CD4-positive, alpha-beta T cell (primary cell): ENCODE measurements around the gene CABP4. TPM values are rescaled to one million over a fixed set of nuclear protein-coding genes. Genes with fewer than 3 reads are reported as not detected.

Experiments used
- ATAC-seq: fragments of 200-7000 bp; cut with Tn5 transposase; one replicate; pipeline ENCODE4 v1.10.0; 2022; ENCODE audit warnings: mild to moderate bottlenecking; ENCODE audit not compliant: poor library complexity
- CTCF ChIA-PET: fragments of 350-600 bp; sonication (Branson Sonifier 250); formaldehyde crosslinking; loops from one replicate; lab custom pipeline; 2021; ENCODE audit warnings: antibody characterized with exemption, inconsistent platforms; lab: Charles Lee
- POLR2A ChIA-PET: fragments of 350-600 bp; sonication (Branson Sonifier 250); formaldehyde crosslinking; loops from one replicate; lab custom pipeline; 2021; ENCODE audit warnings: antibody characterized with exemption, inconsistent platforms; lab: Charles Lee
- DNase-seq, 14 experiments: peaks; one replicate each; pipeline ENCODE4 v3.0.0-alpha.2; 2013 to 2020; ENCODE audit warnings: mixed read lengths in 2 of 14
- H3K27ac ChIP-seq, 2 donors: one replicate each; pipeline versions ENCODE4 v1.5.1 to v1.7.0; 2013; ENCODE audit warnings: low read length in 2 of 2, low read depth in 1 of 2, mild to moderate bottlenecking in 1 of 2
- H3K27me3 ChIP-seq, 2 experiments: 1 replicate in 1 of 2; 2 replicates in 1 of 2; pipeline versions ENCODE4 v1.6.1 to v1.7.0; 2013; ENCODE audit warnings: low read length in 2 of 2, control low read depth in 1 of 2, mild to moderate bottlenecking in 1 of 2, moderate library complexity in 1 of 2; ENCODE audit not compliant: insufficient read depth in 2 of 2, control insufficient read depth in 1 of 2
- H3K36me3 ChIP-seq: one replicate; pipeline ENCODE4 v1.6.1; 2013; ENCODE audit warnings: low read length, control low read depth; ENCODE audit not compliant: insufficient read depth
- H3K4me1 ChIP-seq: one replicate; pipeline ENCODE4 v1.6.1; 2013; ENCODE audit warnings: low read length, control low read depth; ENCODE audit not compliant: insufficient read depth
- H3K4me3 ChIP-seq: one replicate; pipeline ENCODE4 v1.5.1; 2013; ENCODE audit warnings: mild to moderate bottlenecking, low read length, moderate library complexity
- H3K9me3 ChIP-seq, 2 experiments: 1 replicate in 1 of 2; 2 replicates in 1 of 2; pipeline versions ENCODE4 v1.6.1 to v1.7.0; 2013; ENCODE audit warnings: low read length in 2 of 2, mild to moderate bottlenecking in 2 of 2, control low read depth in 1 of 2, moderate library complexity in 1 of 2; ENCODE audit not compliant: control insufficient read depth in 1 of 2, insufficient read depth in 1 of 2
- H3K27ac Mint-ChIP-seq: one replicate; pipeline ENCODE4 v1.8.0; 2020; ENCODE audit warnings: mixed read lengths
- H3K27me3 Mint-ChIP-seq: one replicate; pipeline ENCODE4 v1.8.0; 2021; ENCODE audit warnings: mixed read lengths
- H3K36me3 Mint-ChIP-seq: one replicate; pipeline ENCODE4 v1.8.0; 2021; ENCODE audit warnings: low read depth, mixed read lengths
- H3K4me1 Mint-ChIP-seq: one replicate; pipeline ENCODE4 v1.8.0; 2021; ENCODE audit warnings: low read depth, mixed read lengths
- H3K4me3 Mint-ChIP-seq: one replicate; pipeline ENCODE4 v1.8.0; 2020; ENCODE audit warnings: mild to moderate bottlenecking, mixed read lengths
- H3K9me3 Mint-ChIP-seq: one replicate; pipeline ENCODE4 v1.8.0; 2020; ENCODE audit warnings: mixed read lengths
- intact Hi-C, 2 experiments: fragments of 100-400 bp; cut with DNase I in 1 of 2; cut with micrococcal nuclease in 1 of 2; formaldehyde crosslinking; loops; one replicate each; pipeline versions ENCODE4 v1.15.1 to v1.9.0; 2023 to 2025; cut with DNase I, micrococcal nuclease
- total RNA-seq, 174 experiments: library from RNA in 2 of 174; stranded (reverse) in 2 of 174; gene quantifications; one replicate each; pipeline ENCODE4 v1.2.3 and lab custom pipeline; 2021 to 2026
- TF ChIP-seq, protein P1 (sequence below): fragments of 200-600 bp; IDR thresholded peaks from one replicate; pipeline ENCODE4 v1.8.0; 2022; ENCODE audit warnings: antibody characterized with exemption, mild to moderate bottlenecking

Gene CABP4
- total RNA-seq, 2 experiments from 2014 or later: 7.5 to 8.5 TPM

DNA sequence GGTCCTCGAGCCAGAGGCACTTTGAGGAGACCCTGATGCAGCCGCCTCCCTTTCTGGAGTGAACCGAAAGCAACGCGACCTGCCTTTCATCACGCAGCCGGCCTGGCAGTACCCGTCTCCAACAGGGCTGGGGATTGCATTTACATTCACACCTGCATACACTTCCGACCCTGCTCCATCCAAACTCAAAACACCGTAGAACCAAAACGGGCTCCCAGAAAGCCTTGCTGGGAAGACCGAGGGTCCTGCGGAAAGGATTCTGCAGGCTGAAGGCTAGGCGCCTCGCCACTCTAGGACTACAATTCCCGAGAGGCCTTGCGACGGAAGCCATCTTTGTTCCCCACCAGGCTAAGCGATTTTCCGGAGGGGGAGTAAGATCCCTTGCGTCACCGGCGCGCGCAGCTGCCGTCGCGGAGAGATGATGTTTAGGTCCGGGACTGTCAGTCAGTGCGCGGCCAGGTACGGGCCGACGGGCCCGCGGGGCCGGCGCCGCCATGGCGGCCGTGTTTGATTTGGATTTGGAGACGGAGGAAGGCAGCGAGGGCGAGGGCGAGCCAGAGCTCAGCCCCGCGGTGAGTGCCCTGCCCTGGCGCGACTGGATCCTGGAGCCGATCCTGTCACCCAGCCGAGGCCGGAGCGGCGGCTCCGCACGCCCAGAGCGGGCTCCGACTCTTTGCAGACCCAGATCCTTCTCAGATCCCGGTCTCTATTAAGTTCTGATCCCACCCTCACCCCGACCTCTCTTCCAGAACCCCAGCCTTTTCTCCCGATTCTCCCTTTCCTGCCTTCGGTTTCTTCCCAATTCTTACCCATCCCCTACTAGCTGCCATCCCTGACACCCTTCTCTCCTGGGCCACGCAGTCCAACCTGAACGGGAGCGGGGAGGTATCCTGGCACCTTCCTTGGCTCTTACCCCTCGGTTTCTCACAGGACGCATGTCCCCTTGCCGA, 26.8 kb upstream of the CABP4 start, which contains the start of gene RPS6KB2:
Gene RPS6KB2, plus strand, starts transcription at position 443 of the 950 bp plus-strand sequence. Its CDS starts 52 bp downstream, at position 495.
- Histone ChIP-seq H3K27ac (peak within 1 kb of the TSS; percentile 85 to 86), H3K9me3 (no peaks in the 10 kb centered on the region), H3K4me3 (peak within 1 kb of the TSS; percentile 92), H3K36me3 (peaks cover 33% of the 10 kb centered on the region), H3K4me1 (peaks cover 60% of the 10 kb centered on the region), H3K27me3 (no peaks in the 10 kb centered on the region)
- POLR2A ChIA-PET: interaction anchor here (0.6 to 17.7 kb wide), 13 partner anchors 9 to 1930 kb away, joined by 3 to 411 read pairs (median 7); partner anchors contain the start of genes AIP, CARNS1, CORO1B and MALAT1
- H3K36me3 Mint-ChIP-seq: peaks cover 42% of the 10 kb centered on the region
- H3K27ac Mint-ChIP-seq: peak within 1 kb of the TSS; percentile 96
- no peaks in the 10 kb centered on the region for H3K9me3 Mint-ChIP-seq
- intact Hi-C loops: loop anchor here (1.0 to 2.0 kb wide), 5 partner anchors 28 to 78 kb away; partner anchors contain the start of genes PPP1CA (in 1 of the 2), RAD9A (in 1 of the 2) and TMEM134 (in 1 of the 2)
- TF ChIP-seq, protein P1, sequence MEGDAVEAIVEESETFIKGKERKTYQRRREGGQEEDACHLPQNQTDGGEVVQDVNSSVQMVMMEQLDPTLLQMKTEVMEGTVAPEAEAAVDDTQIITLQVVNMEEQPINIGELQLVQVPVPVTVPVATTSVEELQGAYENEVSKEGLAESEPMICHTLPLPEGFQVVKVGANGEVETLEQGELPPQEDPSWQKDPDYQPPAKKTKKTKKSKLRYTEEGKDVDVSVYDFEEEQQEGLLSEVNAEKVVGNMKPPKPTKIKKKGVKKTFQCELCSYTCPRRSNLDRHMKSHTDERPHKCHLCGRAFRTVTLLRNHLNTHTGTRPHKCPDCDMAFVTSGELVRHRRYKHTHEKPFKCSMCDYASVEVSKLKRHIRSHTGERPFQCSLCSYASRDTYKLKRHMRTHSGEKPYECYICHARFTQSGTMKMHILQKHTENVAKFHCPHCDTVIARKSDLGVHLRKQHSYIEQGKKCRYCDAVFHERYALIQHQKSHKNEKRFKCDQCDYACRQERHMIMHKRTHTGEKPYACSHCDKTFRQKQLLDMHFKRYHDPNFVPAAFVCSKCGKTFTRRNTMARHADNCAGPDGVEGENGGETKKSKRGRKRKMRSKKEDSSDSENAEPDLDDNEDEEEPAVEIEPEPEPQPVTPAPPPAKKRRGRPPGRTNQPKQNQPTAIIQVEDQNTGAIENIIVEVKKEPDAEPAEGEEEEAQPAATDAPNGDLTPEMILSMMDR: no peak
- peak; percentile 96 to 100 (median 99) for DNase-seq
- CTCF ChIA-PET: interaction anchor here (1.5 kb wide), 1 partner anchor 46 kb away, joined by 5 read pairs; no protein-coding TSS in a partner anchor
- peak within 1 kb of the TSS; percentile 98 for H3K4me3 Mint-ChIP-seq
- no peaks in the 10 kb centered on the region for H3K27me3 Mint-ChIP-seq
- peak; percentile 84 for ATAC-seq
- H3K4me1 Mint-ChIP-seq: peaks cover 34% of the 10 kb centered on the region

GRCh38 chr11:67429038-67429668, 26.0 kb upstream of the CABP4 start:
- ChIA-PET POLR2A (interaction anchor here (0.8 to 17.7 kb wide), 9 partner anchors 9 to 1930 kb away, joined by 3 to 411 read pairs (median 15); partner anchors contain the start of genes AIP, CARNS1, CORO1B and MALAT1), CTCF (interaction anchor here (1.5 kb wide), 1 partner anchor 47 kb away, joined by 5 read pairs; no protein-coding TSS in a partner anchor)
- peaks cover 42% of the 10 kb centered on the region for H3K4me1 Mint-ChIP-seq
- TF ChIP-seq, protein P1: no peak
- Histone ChIP-seq H3K27ac (peak overlapping the region; percentile 85 to 86), H3K4me1 (peaks cover 67% of the 10 kb centered on the region), H3K27me3 (no peaks in the 10 kb centered on the region), H3K4me3 (peak overlapping the region; percentile 92), H3K9me3 (no peaks in the 10 kb centered on the region), H3K36me3 (peaks cover 41% of the 10 kb centered on the region)
- ATAC-seq (no peak), DNase-seq (peak in 1 of 14 experiments; percentile 3)
- H3K27me3 Mint-ChIP-seq: no peaks in the 10 kb centered on the region
- H3K9me3 Mint-ChIP-seq: no peaks in the 10 kb centered on the region
- peak overlapping the region; percentile 96 for H3K27ac Mint-ChIP-seq
- peaks cover 49% of the 10 kb centered on the region for H3K36me3 Mint-ChIP-seq
- peak overlapping the region; percentile 98 for H3K4me3 Mint-ChIP-seq
- intact Hi-C loops: loop anchor here in 1 of 2 experiments (2.0 kb wide), 2 partner anchors 28 to 78 kb away; partner anchors contain the start of gene PPP1CA

GRCh38 chr11:67429722-67430121, 25.4 kb upstream of the CABP4 start:
- Histone ChIP-seq H3K4me1 (peaks cover 70% of the 10 kb centered on the region), H3K36me3 (peaks cover 47% of the 10 kb centered on the region), H3K4me3 (no peak overlapping the region), H3K9me3 (no peaks in the 10 kb centered on the region), H3K27ac (no peak overlapping the region), H3K27me3 (no peaks in the 10 kb centered on the region)
- Mint-ChIP-seq H3K4me3 (peak overlapping the region; percentile 98), H3K4me1 (peaks cover 45% of the 10 kb centered on the region), H3K27me3 (no peaks in the 10 kb centered on the region), H3K9me3 (no peaks in the 10 kb centered on the region), H3K36me3 (peaks cover 51% of the 10 kb centered on the region), H3K27ac (peak overlapping the region; percentile 96)
- DNase-seq (no peak), ATAC-seq (no peak)
- TF ChIP-seq, protein P1: no peak
- ChIA-PET POLR2A (interaction anchor here (1.8 to 17.7 kb wide), 5 partner anchors 8 to 35 kb away, joined by 6 to 411 read pairs (median 82); partner anchors contain the start of genes CARNS1, CORO1B, PPP1CA and PTPRCAP), CTCF (no interaction called here)
- intact Hi-C loops: loop anchor here in 1 of 2 experiments (2.0 kb wide), 2 partner anchors 29 to 77 kb away; partner anchors contain the start of gene PPP1CA
